GM12875 (cell line): ENCODE results near the gene GBGT1.

ENCODE experiments used
- H3K4me3 ChIP-seq: one replicate; pipeline ENCODE4 v1.5.1; 2011; ENCODE audit warnings: low read depth, low read length, control low read depth
- CTCF ChIP-seq: IDR thresholded peaks from 2 replicates; pipeline ENCODE4 v1.5.1; 2011; ENCODE audit warnings: low read depth, mild to moderate bottlenecking, control low read depth, inconsistent platforms, low read length, moderate library complexity, borderline replicate concordance; ENCODE audit not compliant: insufficient read depth

Gene GBGT1

DNA sequence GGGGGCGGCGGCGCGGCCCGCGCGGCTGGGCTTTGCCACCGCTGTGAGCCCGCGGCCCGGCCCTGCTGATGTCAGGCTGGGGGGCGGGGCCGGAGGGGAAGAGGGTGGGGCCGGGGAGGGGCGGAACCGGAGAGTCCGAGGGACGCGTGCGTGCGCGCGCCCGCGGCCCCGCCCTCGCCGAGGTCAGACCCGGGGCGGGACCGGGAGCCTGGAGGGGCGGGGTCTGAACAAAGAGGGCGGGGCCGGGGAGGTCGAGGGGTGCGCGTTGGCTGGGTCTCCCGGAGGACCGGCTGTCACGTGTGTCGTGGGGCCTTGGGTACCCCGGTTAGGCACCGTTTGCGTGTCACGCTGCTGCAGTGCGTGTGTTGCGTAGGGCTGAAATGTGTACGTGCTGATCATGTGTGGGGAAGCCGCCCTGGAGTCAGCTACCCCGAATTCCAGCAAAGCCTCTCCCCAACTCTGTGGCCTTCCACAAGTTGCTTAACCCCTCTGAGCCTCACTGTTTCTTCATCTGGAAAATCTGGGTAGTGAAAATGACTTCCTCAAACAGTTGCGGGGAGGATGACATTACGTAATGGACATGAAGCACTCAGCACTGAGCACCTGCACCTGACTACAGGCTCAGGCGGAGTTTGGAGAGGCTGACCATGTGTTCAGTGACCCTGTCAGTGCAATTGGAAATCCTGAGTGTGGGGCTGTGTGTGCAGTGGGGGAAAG is 42.4 kb downstream of the GBGT1 start, which contains the start of gene RALGDS:
TSS of gene RALGDS (minus strand) at position 43 of the 717 bp plus-strand sequence. CDS start 86 bp downstream, outside the sequence.
- TF ChIP-seq CTCF: no peak
- peak within 1 kb of the TSS; percentile 73 for H3K4me3 ChIP-seq

GRCh38 chr9:133120501-133121197 is 43.1 kb downstream of the GBGT1 start:
- TF ChIP-seq CTCF: no peak
- H3K4me3 ChIP-seq: peak overlapping the region; percentile 73

GRCh38 chr9:133119846-133120500 is 43.7 kb downstream of the GBGT1 start:
- peak overlapping the region; percentile 73 for H3K4me3 ChIP-seq
- no peak for TF ChIP-seq CTCF

DNA sequence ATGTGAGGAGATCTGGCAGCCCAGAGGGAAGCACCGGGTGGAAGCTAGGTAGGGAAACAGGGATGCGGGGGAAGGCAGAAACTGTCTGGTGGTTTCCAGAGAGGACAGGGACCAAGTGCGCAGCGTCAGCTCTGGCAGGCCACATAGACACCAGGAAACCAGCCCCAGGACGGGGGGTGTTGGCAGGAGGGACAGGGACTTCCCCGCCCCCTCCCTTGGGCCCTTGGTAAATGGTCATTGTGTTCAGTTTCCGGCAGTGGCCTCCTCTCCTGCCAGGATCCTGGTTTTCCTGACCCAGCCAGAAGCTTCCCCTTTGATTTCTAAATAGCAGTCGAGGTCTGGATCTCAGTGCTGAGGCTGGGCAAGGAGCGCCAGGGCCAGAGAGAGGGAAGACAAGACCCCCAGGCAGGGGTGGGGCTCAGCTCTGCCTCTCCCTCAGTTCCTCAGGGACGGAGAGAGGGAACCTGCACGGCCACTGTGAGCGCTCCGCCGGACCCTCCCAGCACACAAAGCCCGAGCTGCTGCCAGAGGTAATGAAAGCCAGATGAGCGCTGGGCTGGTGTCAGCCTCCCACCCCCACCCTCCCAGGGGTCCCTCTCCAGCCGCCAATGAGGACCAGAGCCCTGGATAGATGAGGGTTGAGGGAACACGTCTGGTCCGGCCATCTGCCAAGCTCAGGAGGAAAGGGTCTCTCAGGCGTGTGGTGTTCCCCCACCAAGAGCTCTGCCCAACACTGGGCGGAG is 44.4 kb downstream of the GBGT1 start:
- H3K4me3 ChIP-seq: no peak overlapping the region

DNA sequence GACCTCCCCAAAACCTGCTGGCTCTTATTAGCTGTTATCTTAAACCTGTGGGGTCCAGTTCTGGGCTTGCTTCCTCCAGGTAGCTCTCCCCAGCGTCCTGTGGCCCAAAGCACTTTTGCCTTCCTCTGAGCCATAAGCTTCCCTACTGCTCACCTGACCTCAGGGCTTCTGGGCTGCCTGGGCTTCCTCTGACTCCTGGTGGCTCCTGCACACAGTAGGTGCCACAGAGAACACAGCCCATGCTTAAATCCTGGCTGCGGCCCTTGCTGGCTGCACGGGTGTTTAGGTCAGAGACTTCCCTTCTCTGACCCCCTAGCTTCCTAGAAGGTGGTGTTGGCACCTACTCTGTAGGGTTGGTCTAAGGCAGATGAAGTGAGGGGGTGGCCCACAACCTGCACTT is 45.1 kb downstream of the GBGT1 start:
- H3K4me3 ChIP-seq: no peak overlapping the region
- no peak for TF ChIP-seq CTCF

More for the DNA sequence above, 44.4 kb downstream of the GBGT1 start:
- no peak for TF ChIP-seq CTCF

DNA sequence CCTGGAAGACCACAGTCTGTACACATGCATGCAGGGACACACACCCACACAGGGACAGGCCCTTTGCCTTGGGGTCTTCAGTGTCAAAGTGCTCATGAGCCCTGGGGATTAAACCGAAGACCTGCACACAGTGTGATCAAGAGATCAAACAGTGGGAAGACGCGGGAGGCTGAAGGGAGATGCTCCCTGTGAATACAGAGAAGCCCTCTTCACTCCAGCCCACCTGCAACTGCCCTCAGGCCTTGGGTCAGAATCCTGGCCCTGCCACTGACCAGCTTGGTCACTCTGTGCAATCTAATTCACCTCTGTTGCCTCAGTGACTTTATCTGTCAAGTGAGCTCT is 45.6 kb downstream of the GBGT1 start:
- TF ChIP-seq CTCF: no peak
- no peak overlapping the region for H3K4me3 ChIP-seq
